H9 (cell line): ENCODE measurements around the gene ATRN. TPM values are rescaled to one million over a fixed set of nuclear protein-coding genes. Genes with fewer than 3 reads are reported as not detected.

Experiments used
- DNase-seq: peaks from one replicate; pipeline ENCODE4 v3.0.0-alpha.2; 2017
- H2AFZ ChIP-seq: one replicate; pipeline ENCODE4 v1.6.1; 2013; ENCODE audit warnings: mild to moderate bottlenecking, low read length, control low read depth, moderate library complexity
- H2AK5ac ChIP-seq: 2 replicates; pipeline ENCODE4 v1.6.1; 2013; ENCODE audit warnings: low read length, control low read depth, mixed read lengths; ENCODE audit not compliant: insufficient read length
- H2BK120ac ChIP-seq: one replicate; pipeline ENCODE4 v1.6.1; 2013; ENCODE audit warnings: low read depth, mild to moderate bottlenecking, low read length, control low read depth, inconsistent platforms; ENCODE audit not compliant: poor library complexity, severe bottlenecking
- H2BK12ac ChIP-seq: 2 replicates; pipeline ENCODE4 v1.6.1; 2013; ENCODE audit warnings: low read length, control low read depth, mixed read lengths, low read depth; ENCODE audit not compliant: insufficient read length
- H2BK15ac ChIP-seq: 2 replicates; pipeline ENCODE4 v1.6.1; 2013; ENCODE audit warnings: low read depth, low read length, control low read depth
- H2BK20ac ChIP-seq: one replicate; pipeline ENCODE4 v1.6.1; 2013; ENCODE audit warnings: low read depth, mild to moderate bottlenecking, low read length, control low read depth, inconsistent platforms; ENCODE audit not compliant: poor library complexity, severe bottlenecking
- H2BK5ac ChIP-seq: 2 replicates; pipeline ENCODE4 v1.6.1; 2013; ENCODE audit warnings: low read length, control low read depth, mixed read lengths; ENCODE audit not compliant: insufficient read length
- H3K14ac ChIP-seq: 2 replicates; pipeline ENCODE4 v1.6.1; 2013; ENCODE audit warnings: low read length, control low read depth; ENCODE audit not compliant: insufficient read depth
- H3K18ac ChIP-seq: 2 replicates; pipeline ENCODE4 v1.6.1; 2013; ENCODE audit warnings: low read depth, mild to moderate bottlenecking, mixed read lengths, low read length, control low read depth; ENCODE audit not compliant: insufficient read length
- H3K23ac ChIP-seq: 2 replicates; pipeline ENCODE4 v1.6.1; 2013; ENCODE audit warnings: low read length, control low read depth, mixed read lengths, low read depth; ENCODE audit not compliant: insufficient read length
- H3K23me2 ChIP-seq: 2 replicates; pipeline ENCODE4 v1.6.1; 2013; ENCODE audit warnings: low read depth, mild to moderate bottlenecking, mixed read lengths, low read length, control low read depth; ENCODE audit not compliant: insufficient read length, poor library complexity, severe bottlenecking
- H3K27ac ChIP-seq: 2 replicates; pipeline ENCODE4 v1.5.1; 2013; ENCODE audit warnings: low read length, control low read depth, mixed read lengths, low read depth; ENCODE audit not compliant: insufficient read length
- H3K27me3 ChIP-seq: 2 replicates; pipeline ENCODE4 v1.6.1; 2013; ENCODE audit warnings: low read length, control low read depth, inconsistent platforms; ENCODE audit not compliant: insufficient read depth
- H3K4ac ChIP-seq: 2 replicates; pipeline ENCODE4 v1.6.1; 2013; ENCODE audit warnings: low read depth, mild to moderate bottlenecking, control low read depth, inconsistent platforms, low read length, moderate library complexity
- H3K4me1 ChIP-seq: 2 replicates; pipeline ENCODE4 v1.6.1; 2013; ENCODE audit warnings: low read length, control low read depth, inconsistent platforms; ENCODE audit not compliant: insufficient read depth
- H3K4me2 ChIP-seq: 2 replicates; pipeline ENCODE4 v1.6.1; 2013; ENCODE audit warnings: low read length, control low read depth, mixed read lengths; ENCODE audit not compliant: insufficient read length, insufficient read depth
- H3K56ac ChIP-seq: 2 replicates; pipeline ENCODE4 v1.6.1; 2013; ENCODE audit warnings: low read depth, mild to moderate bottlenecking, mixed read lengths, low read length, control low read depth; ENCODE audit not compliant: insufficient read length
- H3K79me1 ChIP-seq: 2 replicates; pipeline ENCODE4 v1.6.1; 2013; ENCODE audit warnings: low read depth, mild to moderate bottlenecking, moderate library complexity, low read length, control low read depth, inconsistent platforms; ENCODE audit not compliant: insufficient read depth, poor library complexity, severe bottlenecking
- H3K79me2 ChIP-seq: 2 replicates; pipeline ENCODE4 v1.6.1; 2013; ENCODE audit warnings: low read length, control low read depth, inconsistent platforms; ENCODE audit not compliant: insufficient read depth
- H3K9ac ChIP-seq: 2 replicates; pipeline ENCODE4 v1.6.1; 2013; ENCODE audit warnings: low read length, control low read depth, mixed read lengths; ENCODE audit not compliant: insufficient read length; ENCODE audit errors: extremely low read depth
- H3K9me3 ChIP-seq: one replicate; pipeline ENCODE4 v1.6.1; 2013; ENCODE audit warnings: low read depth, low read length, inconsistent platforms; ENCODE audit not compliant: control insufficient read depth
- H3T11ph ChIP-seq: one replicate; pipeline ENCODE4 v1.6.1; 2013; ENCODE audit warnings: mild to moderate bottlenecking, low read length, control low read depth, inconsistent platforms
- H4K20me1 ChIP-seq: one replicate; pipeline ENCODE4 v1.6.1; 2013; ENCODE audit not compliant: control insufficient read depth, insufficient read length, insufficient read depth
- H4K5ac ChIP-seq: 2 replicates; pipeline ENCODE4 v1.6.1; 2013; ENCODE audit warnings: low read depth, mild to moderate bottlenecking, mixed read lengths, low read length, control low read depth; ENCODE audit not compliant: insufficient read length
- H4K8ac ChIP-seq: replicated peaks from 2 replicates; pipeline ENCODE4 v1.6.1; 2013; ENCODE audit warnings: low read length, control low read depth, mixed read lengths, low read depth; ENCODE audit not compliant: insufficient read length
- H4K91ac ChIP-seq: 2 replicates; pipeline ENCODE4 v1.6.1; 2013; ENCODE audit warnings: low read depth, mild to moderate bottlenecking, moderate library complexity, mixed read lengths, low read length, control low read depth; ENCODE audit not compliant: insufficient read length
- H3K27ac Mint-ChIP-seq, 3 experiments: 2 replicates in 2 of 3; 3 replicates in 1 of 3; pipeline ENCODE4 v1.8.0; 2020 to 2021; ENCODE audit warnings: mixed read lengths in 3 of 3, mild to moderate bottlenecking in 1 of 3, moderate library complexity in 1 of 3
- H3K27me3 Mint-ChIP-seq: 2 replicates; pipeline ENCODE4 v1.8.0; 2021; ENCODE audit warnings: low read depth, mild to moderate bottlenecking, moderate library complexity, mixed read lengths
- H3K36me3 Mint-ChIP-seq, 3 experiments: 2 replicates in 2 of 3; 3 replicates in 1 of 3; pipeline ENCODE4 v1.8.0; 2020 to 2021; ENCODE audit warnings: low read depth in 3 of 3, mixed read lengths in 3 of 3; ENCODE audit not compliant: insufficient read depth in 1 of 3
- H3K4me1 Mint-ChIP-seq, 2 experiments: 2 replicates each; pipeline ENCODE4 v1.8.0; 2020; ENCODE audit warnings: mixed read lengths in 2 of 2
- H3K4me3 Mint-ChIP-seq, 2 experiments: 2 replicates in 1 of 2; 3 replicates in 1 of 2; pipeline ENCODE4 v1.8.0; 2020 to 2021; ENCODE audit warnings: mild to moderate bottlenecking in 2 of 2, mixed read lengths in 2 of 2, moderate library complexity in 1 of 2
- H3K9me3 Mint-ChIP-seq, 2 experiments: 2 replicates in 1 of 2; 3 replicates in 1 of 2; pipeline ENCODE4 v1.8.0; 2020; ENCODE audit warnings: mild to moderate bottlenecking in 2 of 2, mixed read lengths in 2 of 2, moderate library complexity in 1 of 2
- CTCF ChIP-seq: fragments of 200-600 bp; sonication (generic); conservative IDR thresholded peaks from 3 replicates; pipeline ENCODE4 v1.8.0; 2021; ENCODE audit warnings: antibody characterized with exemption, mild to moderate bottlenecking
- WGBS: extraction: QIAGEN DNeasy Blood & Tissue Kit; methylation state at CpG from one replicate; pipeline ENCODE4 v1.1.7; 2013; ENCODE audit warnings: missing lambda C conversion rate, low lambda C conversion rate, mixed read lengths; ENCODE audit not compliant: insufficient read length; ENCODE audit errors: extremely low coverage; 5-methylcytosine and 5-hydroxymethylcytosine counted together
- total RNA-seq: library from RNA; stranded (reverse); gene quantifications from 2 replicates; pipeline ENCODE4 v1.2.1, GENCODE V29; 2021

The ATRN gene
- total RNA-seq, 1 experiment from 2014 or later: 23.1 TPM

GRCh38 chr20:3627476-3627875 is 156.7 kb downstream of the ATRN start:
- H3K27ac Mint-ChIP-seq: no peak overlapping the region
- H3K4ac ChIP-seq: no peak overlapping the region

More at GRCh38 chr20:3627476-3627875, 156.7 kb downstream of the ATRN start:
- Histone ChIP-seq H2AFZ (no peak overlapping the region), H3K79me2 (no peaks in the 10 kb centered on the region), H3K18ac (no peak overlapping the region), H4K5ac (no peak overlapping the region), H2BK120ac (no peak overlapping the region), H3K23me2 (no peaks in the 10 kb centered on the region), H3K27ac (no peak overlapping the region), H4K91ac (no peak overlapping the region), H3K9me3 (no peaks in the 10 kb centered on the region), H3K9ac (no peak overlapping the region), H4K20me1 (no peaks in the 10 kb centered on the region), H3K79me1 (no peaks in the 10 kb centered on the region), H3T11ph (no peak overlapping the region), H3K56ac (no peak overlapping the region), H2BK12ac (no peak overlapping the region), H2BK5ac (no peak overlapping the region), H3K4me2 (no peak overlapping the region), H2BK20ac (no peak overlapping the region), H3K23ac (no peak overlapping the region), H2BK15ac (no peak overlapping the region), H4K8ac (no peak overlapping the region), H3K4me1 (peaks cover 6% of the 10 kb centered on the region; the same call in 1 of the 2 replicates), H3K27me3 (no peaks in the 10 kb centered on the region), H3K14ac (no peak overlapping the region), H2AK5ac (no peak overlapping the region)
- Mint-ChIP-seq H3K4me3 (no peak overlapping the region), H3K9me3 (no peaks in the 10 kb centered on the region), H3K36me3 (peaks cover 0 to 11% (median 7%) of the 10 kb centered on the region in 3 experiments; a peak in 4 of 7 replicates), H3K27me3 (no peaks in the 10 kb centered on the region), H3K4me1 (peaks cover 25 to 26% of the 10 kb centered on the region in 2 experiments)
- TF ChIP-seq CTCF: no peak
- DNase-seq: no peak
- WGBS: no CpG with 5 or more reads among the region's 2 CpGs
